Measurements from ENCODE around the gene MIER2. TPM values are rescaled to one million over a fixed set of nuclear protein-coding genes. Genes with fewer than 3 reads are reported as not detected.

Gene MIER2
- total RNA-seq, 4 donors from 2014 or later, result 11.6 to 26.4 (median 18.9) TPM

GRCh38 chr19:309206-309565, 35.4 kb downstream of the MIER2 start:
- intact Hi-C loops (cut with DNase I), result no loop called here
- peaks cover 54 to 83% (median 81%) of the 10 kb centered on the region in 4 donors for H3K36me3 ChIP-seq
- H3K27me3 ChIP-seq, result no peaks in the 10 kb centered on the region
- H3K9me3 ChIP-seq, result no peaks in the 10 kb centered on the region
- no peak for TF ChIP-seq EP300 (IDR thresholded peaks at IDR 0.05)
- no peak for TF ChIP-seq POLR2AphosphoS5 (IDR thresholded peaks at IDR 0.05)
- TF ChIP-seq POLR2A (IDR thresholded peaks at IDR 0.05; ENCODE audit: low read depth), result no peak
- TF ChIP-seq CTCF (IDR thresholded peaks at IDR 0.05), result no peak
- H3K4me3 ChIP-seq, result peak overlapping the region; percentile 38 to 54 (median 44)
- peaks cover 10 to 15% (median 12%) of the 10 kb centered on the region in 4 donors for H3K4me1 ChIP-seq
- 92% methylated on average over 10 of the region's 14 CpGs for WGBS
- H3K27ac ChIP-seq (replicated peaks in 1 of 4), result peak overlapping the region in 3 of 4 donors; percentile 19 to 27 (median 23)
- no peak for DNase-seq (ENCODE audit: extremely low spot score)

DNA sequence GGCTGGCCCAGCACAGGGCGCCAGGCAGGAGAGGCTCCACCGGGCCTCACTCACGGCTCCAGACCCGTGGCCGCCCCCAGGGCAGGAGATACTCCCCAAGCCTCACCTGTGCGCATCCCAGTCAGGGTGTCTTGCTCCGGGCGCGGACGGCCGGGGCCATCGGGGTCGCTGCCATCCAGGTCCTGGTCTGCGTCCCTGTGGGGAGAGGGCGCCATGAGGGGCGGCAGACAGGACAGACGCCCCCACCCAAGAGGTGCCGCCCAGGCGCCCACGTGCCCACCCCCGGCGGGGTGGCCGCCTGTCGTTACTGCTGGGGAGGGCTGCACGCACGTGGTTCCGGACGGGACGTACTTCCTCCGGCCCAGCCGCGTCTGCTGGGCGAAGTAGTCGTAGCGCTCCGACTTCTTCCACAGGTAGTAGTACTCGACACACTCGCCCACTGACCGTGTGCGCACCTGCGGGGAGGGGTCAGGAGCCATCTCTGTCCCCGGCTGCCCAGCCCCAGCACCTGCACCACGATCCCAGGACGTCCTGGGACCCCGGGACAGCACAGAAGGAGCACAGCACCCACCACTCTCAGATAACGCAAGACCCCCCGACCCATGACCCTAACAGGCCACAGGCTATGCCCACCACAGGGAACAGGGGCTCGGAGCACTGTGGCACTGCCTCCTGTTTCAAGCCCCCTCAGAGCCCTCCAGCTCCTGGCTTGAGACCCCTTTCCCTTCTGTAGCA, 36.0 kb downstream of the MIER2 start:
- TF ChIP-seq POLR2A (IDR thresholded peaks at IDR 0.05; ENCODE audit: low read depth) (no peak), EP300 (IDR thresholded peaks at IDR 0.05) (no peak)
- H3K9me3 ChIP-seq, result no peaks in the 10 kb centered on the region
- no peak for DNase-seq (ENCODE audit: extremely low spot score)
- peak overlapping the region in 3 of 4 donors; percentile 19 to 27 (median 23) for H3K27ac ChIP-seq (replicated peaks in 1 of 4)
- intact Hi-C loops (cut with DNase I), result no loop called here
- H3K27me3 ChIP-seq, result no peaks in the 10 kb centered on the region
- WGBS, result 92% methylated on average over 22 of the region's 48 CpGs
- H3K4me1 ChIP-seq, result peaks cover 6 to 15% (median 11%) of the 10 kb centered on the region in 4 donors
- peaks cover 53 to 78% (median 76%) of the 10 kb centered on the region in 4 donors for H3K36me3 ChIP-seq
- peak overlapping the region; percentile 31 to 54 (median 42) for H3K4me3 ChIP-seq

GRCh38 chr19:307793-308420, 36.7 kb downstream of the MIER2 start:
- Histone ChIP-seq H3K9me3 (no peaks in the 10 kb centered on the region), H3K27me3 (no peaks in the 10 kb centered on the region), H3K4me1 (peaks cover 3 to 15% (median 9%) of the 10 kb centered on the region in 4 donors), H3K36me3 (peaks cover 47 to 71% (median 69%) of the 10 kb centered on the region in 4 donors), H3K4me3 (peak overlapping the region; percentile 31 to 54 (median 42)), H3K27ac (replicated peaks in 1 of 4) (peak overlapping the region in 2 of 4 donors; percentile 16 to 19)
- 85% methylated on average over 21 of the region's 21 CpGs for WGBS
- no peak for DNase-seq (ENCODE audit: extremely low spot score)
- no peak for TF ChIP-seq POLR2A (IDR thresholded peaks at IDR 0.05; ENCODE audit: low read depth)
- intact Hi-C loops (cut with DNase I), result no loop called here

GRCh38 chr19:307111-307531, 37.5 kb downstream of the MIER2 start:
- Histone ChIP-seq H3K27me3 (no peaks in the 10 kb centered on the region), H3K4me3 (no peak overlapping the region), H3K9me3 (no peaks in the 10 kb centered on the region), H3K27ac (replicated peaks in 1 of 4) (no peak overlapping the region), H3K36me3 (peaks cover 47 to 71% (median 66%) of the 10 kb centered on the region in 4 donors), H3K4me1 (peaks cover 3 to 15% (median 9%) of the 10 kb centered on the region in 4 donors)
- TF ChIP-seq CTCF (IDR thresholded peaks at IDR 0.05) (no peak), POLR2AphosphoS5 (IDR thresholded peaks at IDR 0.05) (no peak), EP300 (IDR thresholded peaks at IDR 0.05) (no peak), POLR2A (IDR thresholded peaks at IDR 0.05; ENCODE audit: low read depth) (no peak)
- WGBS, result 91% methylated on average over 12 of the region's 26 CpGs
- intact Hi-C loops (cut with DNase I), result no loop called here
- no peak for DNase-seq (ENCODE audit: extremely low spot score)

DNA sequence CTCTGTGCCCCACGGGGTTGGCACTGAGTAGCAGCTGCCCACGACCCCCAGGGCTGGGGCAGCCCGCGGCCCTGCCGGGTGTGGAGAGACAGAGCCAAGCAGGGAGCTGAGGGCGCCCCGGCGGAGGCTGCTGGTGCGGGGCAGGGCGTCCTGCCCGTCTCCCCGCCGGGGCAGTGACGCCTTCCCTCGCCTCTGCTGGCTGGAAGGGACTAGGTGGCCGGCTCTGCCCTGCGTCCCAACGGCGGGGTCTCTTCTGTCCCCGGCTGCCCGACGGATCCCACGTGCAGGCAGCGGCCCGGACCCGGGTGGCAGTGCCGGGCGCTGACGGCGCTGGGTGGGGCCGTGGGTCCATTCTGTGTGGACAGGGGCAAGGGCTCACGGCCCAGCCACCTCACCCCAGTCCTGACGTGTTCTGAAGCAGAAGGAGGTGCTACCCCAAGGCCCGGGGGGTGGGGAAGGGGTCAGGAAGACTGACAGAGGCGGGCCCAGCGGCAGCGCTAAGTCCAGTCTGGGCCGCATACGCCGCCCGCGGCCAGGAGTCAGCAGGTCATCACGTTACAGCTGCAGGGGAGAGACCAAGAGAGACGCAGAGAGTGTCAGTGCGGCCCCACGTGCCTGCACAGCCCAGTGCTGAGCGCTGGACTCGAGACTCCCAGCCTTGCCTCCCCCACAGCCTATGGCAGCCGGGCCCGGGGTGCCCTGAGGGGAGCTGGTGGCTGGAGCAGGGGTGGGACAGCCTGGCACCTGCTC, 38.3 kb downstream of the MIER2 start:
- Histone ChIP-seq H3K36me3 (peaks cover 39 to 63% (median 58%) of the 10 kb centered on the region in 4 donors), H3K27ac (replicated peaks in 1 of 4) (no peak overlapping the region), H3K9me3 (no peaks in the 10 kb centered on the region), H3K27me3 (no peaks in the 10 kb centered on the region), H3K4me1 (peaks cover 3 to 15% (median 9%) of the 10 kb centered on the region in 4 donors), H3K4me3 (no peak overlapping the region)
- TF ChIP-seq CTCF (IDR thresholded peaks at IDR 0.05) (no peak), POLR2A (IDR thresholded peaks at IDR 0.05; ENCODE audit: low read depth) (no peak), POLR2AphosphoS5 (IDR thresholded peaks at IDR 0.05) (no peak), EP300 (IDR thresholded peaks at IDR 0.05) (no peak)
- intact Hi-C loops (cut with DNase I), result no loop called here
- no peak for DNase-seq (ENCODE audit: extremely low spot score)
- 93% methylated on average over 15 of the region's 50 CpGs for WGBS
